Mesenteric fat pad (tissue), 1 donor: ENCODE measurements around the gene PPFIA1. TPM values are rescaled to one million over a fixed set of nuclear protein-coding genes. Genes with fewer than 3 reads are reported as not detected.
"Not testable (repeated sequence)": the region's sequence is repeated elsewhere in the genome, so short reads cannot be mapped to it uniquely, and the experiment has no call there.

Experiments used
- DNase-seq: peaks from one replicate; pipeline ENCODE4 v3.0.0-alpha.2; 2020; ENCODE audit warnings: low spot score
- total RNA-seq: library from RNA; stranded (reverse); fragmentation: NEBNext Ultra II Directional; extraction: Animal tissue kit (Norgen Biotek cat#: 25700); gene quantifications from one replicate; pipeline ENCODE4 v1.2.1, GENCODE V29; 2021
- donor health status: DM: yes; HTN: yes; CAD: no.

PPFIA1 gene
- total RNA-seq, 1 donor from 2014 or later = 119 TPM

DNA sequence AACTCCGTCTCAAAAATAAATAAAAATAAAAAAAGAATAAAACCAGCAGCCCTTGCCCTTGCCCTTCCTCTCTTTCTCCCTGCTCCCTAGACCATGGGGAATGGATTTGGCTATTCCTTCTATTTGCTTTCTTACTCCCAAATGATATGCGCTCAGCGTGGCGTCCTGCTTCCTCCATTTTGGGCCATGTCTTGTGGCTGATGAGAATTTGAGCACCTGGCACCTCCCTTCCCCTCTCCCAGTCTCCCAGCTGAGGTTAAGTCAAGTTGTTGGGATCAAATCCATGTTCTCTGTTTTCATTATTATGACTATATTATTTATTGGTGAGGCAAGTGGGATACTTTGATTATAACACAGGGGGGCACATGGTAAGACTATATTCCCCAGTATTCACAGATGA is 117.1 kb downstream of the PPFIA1 start:
- no peak for DNase-seq

DNA sequence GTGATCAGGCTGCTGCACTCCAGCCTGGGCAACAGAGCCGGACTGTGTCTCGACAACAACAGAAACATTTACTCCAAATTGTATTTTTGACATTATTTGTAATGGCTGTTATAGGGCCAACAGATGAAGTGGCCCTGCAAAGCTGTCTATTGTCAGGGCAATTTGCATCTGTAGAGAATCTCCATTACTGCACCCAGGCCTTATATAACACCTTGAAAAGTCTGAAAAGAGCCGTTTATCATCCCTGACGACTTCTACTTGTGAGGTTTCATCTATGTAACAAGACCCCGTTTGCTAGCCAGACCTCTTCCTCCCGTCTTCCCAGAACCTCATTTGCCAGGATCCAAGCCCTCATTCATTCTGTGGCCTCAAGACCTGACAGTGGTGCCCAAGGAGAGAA is 118.7 kb downstream of the PPFIA1 start:
- peak; percentile 2 for DNase-seq

DNA sequence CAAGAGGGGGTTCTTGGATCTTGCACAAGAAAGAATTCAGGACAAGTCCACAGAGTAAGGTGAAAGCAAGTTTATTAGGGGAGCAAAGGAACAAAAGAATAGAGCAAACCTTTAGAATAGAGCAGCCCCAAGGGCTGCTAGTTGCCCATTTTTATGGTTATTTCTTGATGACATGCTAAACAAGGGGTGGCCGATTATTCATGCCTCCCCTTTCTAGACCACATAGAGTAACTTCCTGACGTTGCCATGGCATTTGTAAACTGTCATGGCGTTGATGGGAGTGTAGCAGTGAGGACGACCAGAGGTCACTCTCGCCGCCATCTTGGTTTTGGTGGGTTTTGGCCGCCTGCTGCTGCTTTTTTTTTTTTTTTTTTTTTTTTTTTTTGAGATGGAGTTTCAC is 120.4 kb downstream of the PPFIA1 start:
- DNase-seq = not testable (repeated sequence)

DNA sequence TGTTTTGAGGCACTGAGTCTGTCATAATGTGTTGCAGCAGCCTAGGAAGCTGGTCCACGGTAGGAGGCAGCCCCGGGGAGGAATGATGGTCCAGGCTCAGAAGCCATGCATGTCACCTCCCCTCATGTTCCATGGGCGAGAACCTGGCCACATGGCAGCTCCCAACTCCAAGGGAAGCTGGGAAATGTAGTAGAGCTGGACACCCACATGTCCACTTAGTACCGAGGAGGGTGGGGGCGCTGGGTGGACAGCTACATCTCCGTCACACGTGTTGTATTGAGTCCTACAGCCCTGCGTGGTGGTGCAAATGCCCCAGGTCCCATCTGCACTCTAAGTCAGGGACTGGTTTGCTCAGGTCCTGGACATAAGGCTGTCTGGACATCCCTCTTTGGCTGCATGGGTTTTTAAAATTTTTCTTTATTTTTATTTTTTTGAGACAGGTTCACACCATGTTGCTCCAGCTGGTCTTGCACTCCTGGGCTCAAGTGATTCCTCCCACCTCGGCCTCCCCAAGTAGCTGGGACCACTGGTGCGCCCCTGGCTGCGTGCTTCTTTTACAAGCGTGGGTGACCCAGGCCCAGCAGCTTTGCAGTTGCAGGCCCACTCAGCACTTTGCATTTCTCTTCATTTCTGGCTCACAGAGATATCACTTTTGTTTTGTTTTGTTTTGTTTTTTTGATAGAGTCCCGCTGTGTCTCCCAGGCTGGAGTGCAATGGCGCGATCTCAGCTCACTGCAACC is 123.9 kb downstream of the PPFIA1 start:
- no peak for DNase-seq

DNA sequence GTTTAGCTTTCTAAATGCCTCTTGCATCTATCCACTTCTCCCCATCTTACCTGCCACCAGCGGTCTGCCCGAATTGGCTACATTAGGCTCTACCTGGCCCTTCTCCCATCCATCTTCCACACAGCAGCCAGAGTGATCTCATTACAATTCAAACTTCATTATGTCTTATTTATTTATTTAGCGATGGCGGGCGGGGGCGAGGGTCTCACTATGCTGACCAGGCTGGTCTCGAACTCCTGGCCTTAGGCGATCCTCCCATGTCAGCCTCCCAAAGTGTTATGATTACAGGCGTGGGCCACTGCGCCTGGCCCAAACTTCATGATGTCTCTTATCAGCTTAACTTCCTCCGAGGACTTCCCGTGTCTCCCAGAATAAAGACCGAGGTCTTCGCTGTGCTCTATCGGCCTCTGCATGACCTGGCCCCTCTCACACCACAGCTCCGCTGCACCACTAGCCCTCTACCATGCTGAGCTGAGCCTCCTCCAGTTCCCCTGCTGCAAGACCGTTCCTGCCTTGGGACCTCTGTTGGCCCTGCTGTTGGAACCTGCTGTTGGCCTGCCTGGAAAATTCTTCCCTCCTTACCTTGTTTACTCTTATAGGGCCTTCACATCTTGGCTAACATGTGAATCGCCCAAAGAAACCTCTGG is 127.0 kb downstream of the PPFIA1 start:
- DNase-seq = no peak

DNA sequence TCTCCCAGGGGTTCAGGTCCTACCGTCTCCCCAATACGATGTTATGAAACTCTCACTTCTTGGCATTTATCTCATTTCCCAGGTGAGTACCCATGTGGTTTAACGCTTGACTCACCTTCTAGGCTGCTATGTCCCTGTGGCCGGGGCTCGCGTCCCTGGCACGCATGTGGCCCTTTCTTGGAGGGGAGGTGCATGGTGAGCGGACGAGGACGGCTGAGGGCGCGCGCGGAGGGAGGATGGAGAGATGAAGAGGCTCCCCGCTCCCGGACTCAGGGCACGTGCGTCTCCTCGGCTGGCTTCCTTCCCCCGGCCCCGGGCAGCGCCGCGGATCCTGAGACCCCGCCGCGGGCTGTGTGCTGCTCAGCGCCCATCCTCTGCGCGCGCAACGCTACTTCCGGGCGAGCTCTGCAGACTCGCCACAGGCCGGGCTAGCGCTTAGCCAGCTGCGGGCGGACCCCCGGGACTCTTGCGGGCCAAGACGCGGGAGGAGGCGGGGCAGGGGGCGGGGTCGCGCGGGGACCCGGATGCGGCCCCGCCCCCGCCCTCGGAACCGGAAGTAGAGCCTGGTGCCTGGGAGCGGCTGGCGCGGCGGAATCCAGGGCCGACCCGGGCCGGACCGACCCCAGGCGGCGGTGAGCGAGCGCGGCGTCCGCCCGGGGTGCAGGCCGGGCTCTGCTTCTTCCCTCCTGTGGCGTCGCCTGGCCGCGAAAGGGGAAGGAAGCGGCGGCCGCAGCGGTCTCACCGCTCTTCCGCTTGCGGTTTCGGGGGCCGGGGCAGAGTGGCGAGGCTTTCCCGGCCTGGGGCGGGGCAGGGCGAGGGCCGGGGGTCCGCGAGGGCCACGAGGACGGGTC is 127.7 kb downstream of the PPFIA1 start, which contains the start of gene CTTN:
TSS of gene CTTN (plus strand) at position 547 of the 851 bp plus-strand sequence. CDS start 8,769 bp downstream, outside the sequence.
- DNase-seq = peak; percentile 93

DNA sequence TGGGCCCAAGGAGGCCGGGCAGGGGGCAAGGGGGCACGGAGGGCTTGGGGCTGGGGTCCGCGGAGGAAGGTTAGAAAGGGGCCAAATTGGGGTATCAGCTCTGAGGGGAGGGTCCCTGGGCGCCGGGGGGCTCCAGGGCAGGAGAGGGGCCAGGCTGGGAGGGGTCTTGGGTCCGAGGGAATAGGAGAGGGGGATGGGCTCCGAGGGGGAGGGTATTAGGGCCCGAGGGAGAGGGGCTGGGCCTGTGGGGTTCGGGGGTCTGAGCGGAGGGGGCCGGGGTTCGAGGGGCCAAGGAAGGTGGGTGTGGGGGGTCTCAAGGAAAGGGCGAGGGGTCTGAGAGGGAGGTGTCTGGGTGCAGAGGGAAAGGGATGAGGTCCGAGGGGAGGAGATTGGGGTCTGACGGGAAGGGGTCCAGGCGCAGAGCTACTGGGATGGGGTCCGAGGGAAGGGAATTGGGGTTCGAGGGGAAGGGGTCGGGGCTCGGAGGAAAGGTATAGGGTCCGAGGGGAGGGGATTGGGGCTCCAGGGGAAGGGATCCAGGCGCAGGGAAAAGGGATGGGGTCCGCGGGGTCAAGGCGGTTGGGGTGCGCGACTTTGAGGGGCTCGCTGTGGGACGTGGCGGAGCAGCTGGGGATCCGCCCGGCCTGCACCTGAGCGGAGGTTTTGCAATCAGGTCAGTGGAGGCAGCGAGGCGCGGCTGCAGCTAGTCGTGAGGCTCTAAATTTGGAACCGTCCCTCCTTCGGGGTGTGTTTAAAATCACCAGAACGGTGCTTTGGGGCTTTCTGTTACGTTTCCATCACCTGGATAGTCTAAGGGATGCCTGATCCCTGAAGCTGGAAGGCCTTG is 128.6 kb downstream of the PPFIA1 start:
- no peak for DNase-seq

DNA sequence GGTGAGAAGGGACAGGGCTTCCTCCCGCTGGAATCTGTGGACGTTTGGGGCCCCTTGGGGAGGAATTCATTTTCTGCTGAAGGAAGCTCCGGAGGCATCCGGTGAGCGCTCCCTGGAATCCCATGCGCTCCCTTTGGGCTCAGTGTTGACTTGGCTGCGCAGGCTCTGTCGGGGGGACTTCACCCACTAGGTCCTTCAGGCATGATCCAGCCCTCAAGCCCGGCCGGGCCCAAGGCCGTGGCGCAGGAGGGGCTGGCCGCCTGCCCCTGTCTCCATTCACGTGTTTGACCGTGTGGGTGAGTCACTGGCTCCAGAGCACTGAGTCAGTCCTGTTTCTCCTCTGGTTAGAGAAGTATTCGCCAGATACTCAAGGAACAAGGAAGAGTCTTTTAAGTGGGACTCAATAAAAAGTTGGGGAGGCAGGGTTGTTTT is 129.2 kb downstream of the PPFIA1 start:
- peak; percentile 94 for DNase-seq

DNA sequence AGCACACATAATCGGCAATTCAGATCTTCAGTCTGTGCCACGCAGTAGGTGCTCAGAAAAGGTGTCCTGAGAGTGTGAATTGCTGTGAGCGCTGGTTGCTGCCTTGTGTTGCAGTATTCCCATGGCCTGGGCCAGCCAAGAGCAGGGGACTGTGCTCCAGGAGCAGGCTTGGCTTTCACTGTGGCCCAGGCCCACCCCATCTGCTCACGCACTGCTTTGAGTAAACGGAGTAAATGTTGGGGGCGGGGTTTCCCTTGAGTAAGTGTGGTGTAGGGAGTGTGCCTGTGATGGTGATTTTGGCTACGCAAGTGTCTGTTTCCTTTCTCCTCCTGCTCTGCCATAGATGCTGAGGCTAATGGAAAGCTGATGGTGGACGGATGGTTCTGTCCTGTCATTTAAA is 130.2 kb downstream of the PPFIA1 start:
- no peak for DNase-seq

DNA sequence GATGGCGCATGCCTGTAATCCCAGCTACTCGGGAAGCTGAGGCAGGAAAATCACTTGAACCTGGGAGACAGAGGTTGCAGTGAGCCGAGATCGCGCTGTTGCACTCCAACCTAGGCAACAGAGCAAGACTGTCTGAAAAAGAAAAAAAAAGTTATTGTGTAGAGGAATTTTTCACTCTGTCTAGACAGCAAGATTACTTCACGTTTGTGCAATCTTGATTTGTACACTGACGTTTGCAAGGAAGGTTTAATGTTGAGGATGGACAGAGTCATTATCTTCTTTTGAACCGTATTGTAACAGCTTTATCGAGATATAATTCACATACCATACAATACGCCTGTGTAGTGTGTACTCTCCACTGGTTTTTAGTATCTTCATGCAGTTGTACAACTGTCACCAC is 131.5 kb downstream of the PPFIA1 start:
- no peak for DNase-seq

DNA sequence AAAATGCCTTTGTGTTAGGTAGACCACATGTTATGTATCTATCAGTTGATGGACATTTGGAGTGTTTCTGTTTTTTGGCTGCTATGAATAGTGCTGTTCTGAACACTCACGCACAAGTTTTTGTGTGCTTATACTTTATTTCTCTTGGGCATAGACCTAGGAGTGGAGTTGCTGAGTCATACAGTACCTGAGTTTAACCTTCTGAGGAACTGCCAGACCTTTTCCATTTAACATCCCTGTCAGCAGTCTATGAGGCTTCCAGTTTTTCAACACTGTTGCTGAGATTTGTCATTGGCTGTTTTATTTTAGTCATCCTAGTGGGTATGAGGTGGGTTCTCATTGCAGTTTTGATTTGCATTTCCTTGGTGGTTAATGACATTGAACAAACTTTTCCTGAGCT is 132.2 kb downstream of the PPFIA1 start:
- DNase-seq = no peak

DNA sequence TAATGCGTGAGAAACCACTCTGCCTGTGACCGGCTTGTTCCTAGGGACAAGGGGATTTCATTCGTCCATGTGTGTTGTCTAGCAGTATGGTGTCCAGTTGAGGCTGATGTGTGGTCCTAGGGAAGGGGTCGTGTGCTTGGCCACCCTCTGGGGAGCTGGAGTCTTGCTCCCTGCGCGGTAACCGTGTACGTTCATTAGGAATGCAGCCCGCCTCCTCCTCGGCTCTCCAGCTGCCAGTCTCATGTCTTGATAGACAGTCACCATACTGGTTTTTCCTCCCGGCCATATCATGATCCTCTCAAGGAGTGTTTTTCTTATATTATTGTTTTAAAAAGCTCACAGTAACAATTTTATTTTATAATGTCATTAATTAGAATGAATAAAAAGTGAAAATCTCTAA is 133.8 kb downstream of the PPFIA1 start:
- no peak for DNase-seq

DNA sequence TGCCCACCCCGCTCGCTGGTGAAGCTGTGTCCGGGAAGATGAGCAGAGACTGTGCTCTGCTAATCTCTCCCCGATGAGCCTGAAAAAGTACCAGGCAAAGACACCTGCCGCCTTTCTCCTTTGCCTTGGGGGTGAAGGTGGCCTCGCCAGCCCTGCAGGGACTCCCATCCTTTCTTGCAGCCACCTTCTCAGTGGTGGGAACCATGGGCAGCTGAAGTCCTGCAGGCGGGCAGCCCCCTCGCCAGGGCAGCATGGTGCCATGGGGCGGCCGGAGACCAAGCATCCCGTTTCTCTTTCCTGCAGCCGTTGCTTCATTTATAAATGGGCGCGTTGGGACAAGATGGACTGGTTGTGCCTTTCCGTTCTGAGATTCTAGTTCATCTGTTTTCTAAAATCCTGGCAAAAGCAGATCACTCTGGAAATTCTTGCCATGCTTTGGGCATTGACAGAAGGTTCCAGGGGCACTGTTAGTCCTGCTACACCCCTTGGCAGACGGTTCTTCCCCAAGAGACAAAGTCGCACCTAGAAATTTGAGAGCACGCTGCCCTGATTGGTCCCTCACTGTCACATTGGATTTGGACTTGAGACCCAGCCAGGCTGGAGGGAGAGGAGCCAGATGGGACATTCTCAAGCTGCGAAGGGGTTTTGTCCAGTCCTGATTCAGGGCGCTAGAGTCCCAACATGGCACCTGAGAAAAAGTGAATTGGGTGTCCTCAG is 135.3 kb downstream of the PPFIA1 start:
- no peak for DNase-seq

DNA sequence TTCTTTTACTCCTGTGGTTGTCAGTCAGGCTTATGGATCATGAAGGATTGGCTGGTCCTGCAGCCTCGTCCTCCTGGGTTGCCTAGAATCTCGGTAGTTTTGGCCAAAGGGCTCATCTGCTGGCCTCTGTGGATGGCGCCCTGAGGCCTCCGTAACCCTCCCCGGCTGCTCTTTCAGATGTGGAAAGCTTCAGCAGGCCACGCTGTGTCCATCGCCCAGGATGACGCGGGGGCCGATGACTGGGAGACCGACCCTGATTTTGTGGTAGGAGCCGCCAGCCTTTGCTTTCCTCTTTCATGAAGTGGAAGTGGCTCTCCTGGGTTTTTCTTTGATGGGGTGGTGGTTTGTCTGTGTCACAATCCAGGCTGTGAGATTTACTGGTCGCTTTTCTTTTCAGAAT is 136.6 kb downstream of the PPFIA1 start:
- no peak for DNase-seq

DNA sequence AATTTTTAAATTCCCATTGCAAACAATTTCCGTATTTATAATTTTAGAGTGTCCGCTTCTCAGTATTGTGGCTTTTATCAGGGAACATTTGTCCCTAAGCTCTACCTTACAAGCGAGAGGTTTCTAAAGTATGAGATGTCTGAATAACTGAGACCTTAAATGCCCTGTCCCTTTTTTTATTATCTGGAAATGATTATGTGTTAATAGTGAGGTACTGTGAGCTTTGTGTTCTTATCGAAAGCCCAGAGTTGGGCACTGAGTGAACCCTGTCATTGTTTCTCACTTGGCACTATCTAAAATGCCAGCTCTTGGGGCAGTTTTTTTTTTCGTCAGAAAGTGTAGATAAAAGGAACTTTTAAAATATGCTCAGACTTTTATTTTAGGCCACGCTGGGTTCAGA is 137.3 kb downstream of the PPFIA1 start:
- DNase-seq = no peak

DNA sequence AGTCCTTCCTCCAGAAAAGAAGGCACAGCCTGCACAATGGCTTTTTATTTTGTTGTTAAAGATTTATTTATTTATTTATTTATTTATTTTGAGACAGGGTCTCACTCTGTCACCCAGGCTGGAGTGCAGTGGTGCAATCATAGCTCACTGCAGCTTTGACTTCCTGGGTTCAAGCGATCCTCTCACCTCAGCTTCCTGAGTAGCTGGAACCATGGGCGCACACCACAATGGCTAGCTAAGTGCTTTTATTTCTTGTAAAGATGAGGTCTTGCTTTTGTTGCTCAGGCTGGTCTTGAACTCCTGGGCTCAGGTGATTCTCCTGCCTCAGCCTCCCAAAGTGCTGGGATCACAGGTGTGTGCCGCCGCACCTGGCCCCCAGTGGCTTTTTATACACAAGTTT is 137.8 kb downstream of the PPFIA1 start:
- not testable (repeated sequence) for DNase-seq

DNA sequence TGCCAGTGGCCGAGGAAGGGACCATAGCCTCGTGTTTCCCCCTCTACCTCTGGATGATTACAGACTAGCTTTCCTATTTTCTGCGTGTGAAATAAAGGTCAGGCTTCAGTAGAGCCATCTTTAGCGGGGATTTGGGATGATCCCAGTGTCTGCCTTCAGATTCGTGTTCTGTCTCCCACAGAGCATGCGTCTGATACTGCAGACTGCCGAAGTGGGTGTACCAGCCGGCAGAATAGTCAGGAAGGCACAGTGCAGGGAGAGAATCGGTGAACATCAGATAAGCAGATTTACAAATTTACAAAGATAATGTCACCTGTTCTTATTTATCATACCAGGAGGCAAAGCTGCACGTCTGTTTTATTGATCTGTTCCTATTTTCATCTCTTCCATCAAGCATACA is 138.9 kb downstream of the PPFIA1 start:
- DNase-seq = no peak

DNA sequence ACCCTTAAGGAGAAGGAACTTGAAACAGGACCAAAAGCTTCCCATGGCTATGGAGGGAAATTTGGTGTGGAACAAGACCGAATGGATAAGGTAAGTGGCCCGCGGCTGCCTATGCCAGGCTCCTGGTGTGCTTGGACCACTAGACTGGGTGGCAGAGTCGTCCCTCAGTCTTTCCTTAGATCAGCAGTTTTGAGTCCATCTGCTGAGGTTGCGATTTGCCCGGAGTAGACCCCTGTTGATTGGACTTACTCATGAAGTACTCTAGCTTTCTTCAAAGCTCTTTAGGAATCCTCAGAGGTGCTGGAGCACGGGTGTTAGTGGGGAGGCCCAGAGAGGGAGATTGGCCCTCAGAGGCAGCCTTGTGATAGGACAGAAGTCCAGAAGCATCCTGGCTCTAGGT is 139.4 kb downstream of the PPFIA1 start:
- DNase-seq = no peak

DNA sequence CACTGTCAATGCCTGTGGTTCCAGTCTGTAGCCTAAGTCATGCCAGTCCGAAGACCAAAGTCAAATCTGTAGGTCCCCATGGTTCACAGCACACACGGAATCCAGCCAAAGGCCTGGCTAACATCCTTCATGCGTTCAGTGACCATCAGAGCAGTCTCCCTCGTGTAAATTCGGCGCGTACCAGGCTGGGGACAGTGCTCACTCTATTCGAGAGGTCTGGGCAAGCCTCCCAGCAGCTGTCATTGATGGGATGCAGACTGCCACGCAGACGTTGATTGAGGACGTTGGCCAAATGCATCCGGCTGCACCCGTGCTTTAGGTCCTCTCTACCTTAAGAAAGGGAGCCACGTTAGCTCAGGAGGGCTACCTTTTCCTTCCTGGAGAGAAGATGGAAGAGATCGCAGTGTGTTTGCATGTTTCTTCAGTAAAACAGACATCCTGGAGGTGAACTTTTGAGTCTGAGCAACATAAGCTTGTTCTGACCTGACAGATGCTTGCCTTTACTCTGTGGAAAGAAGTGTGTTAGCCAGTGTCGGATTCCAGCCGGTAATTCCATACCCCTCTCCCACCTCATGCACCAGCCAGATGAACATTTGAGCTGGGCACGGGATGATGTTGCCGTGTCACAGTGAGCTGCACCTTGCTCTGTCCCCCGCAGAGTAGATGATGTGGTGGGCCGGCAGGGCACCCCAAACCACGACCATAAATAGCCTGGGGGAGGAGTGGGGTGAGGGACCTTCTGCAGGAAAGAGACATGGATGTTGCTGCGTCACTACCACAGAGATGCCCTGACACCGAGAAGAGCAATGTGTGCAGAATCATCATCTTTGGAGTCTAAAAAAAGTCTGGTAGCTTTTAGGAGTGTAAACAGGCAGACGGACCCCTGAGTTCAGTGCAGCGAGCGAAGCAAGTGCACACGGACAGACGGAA is 140.1 kb downstream of the PPFIA1 start:
- no peak for DNase-seq
